WTC11 (cell line): ENCODE measurements around the gene RBM4. TPM values are rescaled to one million over a fixed set of nuclear protein-coding genes. Genes with fewer than 3 reads are reported as not detected.

Source experiments
- ARID4B ChIP-seq: sonication (generic); formaldehyde crosslinking; IDR thresholded peaks from 2 replicates; pipeline ENCODE4 v1.8.0; 2023; ENCODE audit warnings: missing genetic modification reagents, mild to moderate bottlenecking, borderline replicate concordance
- ATF1 ChIP-seq: sonication (generic); formaldehyde crosslinking; IDR thresholded peaks from 2 replicates; pipeline ENCODE4 v1.8.1; 2023; ENCODE audit warnings: mild to moderate bottlenecking, moderate library complexity, missing genetic modification reagents
- CBFB ChIP-seq: sonication (generic); formaldehyde crosslinking; IDR thresholded peaks from 2 replicates; pipeline ENCODE4 v1.8.1; 2022; ENCODE audit warnings: mild to moderate bottlenecking, low read depth, missing genetic modification reagents
- CREB1 ChIP-seq: sonication (generic); formaldehyde crosslinking; IDR thresholded peaks from 2 replicates; pipeline ENCODE4 v1.8.0; 2023; ENCODE audit warnings: mild to moderate bottlenecking, missing genetic modification reagents
- FOXK1 ChIP-seq: sonication (generic); formaldehyde crosslinking; IDR thresholded peaks from 2 replicates; pipeline ENCODE4 v1.8.0; 2022; ENCODE audit warnings: mild to moderate bottlenecking, moderate library complexity, missing genetic modification reagents
- FOXP4 ChIP-seq: sonication (generic); formaldehyde crosslinking; IDR thresholded peaks from 2 replicates; pipeline ENCODE4 v1.8.0; 2022; ENCODE audit warnings: mild to moderate bottlenecking, missing genetic modification reagents
- IRF2 ChIP-seq: sonication (generic); formaldehyde crosslinking; IDR thresholded peaks from 2 replicates; pipeline ENCODE4 v1.8.0; 2022; ENCODE audit warnings: low read depth, missing genetic modification reagents, borderline replicate concordance
- JUN ChIP-seq: sonication (generic); formaldehyde crosslinking; IDR thresholded peaks from 2 replicates; pipeline ENCODE4 v1.8.0; 2023; ENCODE audit warnings: mild to moderate bottlenecking, missing genetic modification reagents
- MYBL2 ChIP-seq: sonication (generic); formaldehyde crosslinking; IDR thresholded peaks from 2 replicates; pipeline ENCODE4 v1.8.1; 2023; ENCODE audit warnings: mild to moderate bottlenecking, moderate library complexity, missing genetic modification reagents
- NR3C1 ChIP-seq: sonication (generic); formaldehyde crosslinking; conservative IDR thresholded peaks from 2 replicates; pipeline ENCODE4 v1.8.1; 2023; ENCODE audit warnings: low read depth, mild to moderate bottlenecking, missing genetic modification reagents
- OVOL2 ChIP-seq: fragments of 250-450 bp; sonication (Bioruptor Pico); IDR thresholded peaks from 2 replicates; pipeline ENCODE4 v1.9.0; 2021; ENCODE audit warnings: mild to moderate bottlenecking, borderline replicate concordance
- PRRX2 ChIP-seq: fragments of 250-450 bp; sonication (Bioruptor Pico); IDR thresholded peaks from 2 replicates; pipeline ENCODE4 v1.8.0; 2021; ENCODE audit warnings: mild to moderate bottlenecking
- SMAD3 ChIP-seq: sonication (generic); formaldehyde crosslinking; IDR thresholded peaks from 2 replicates; pipeline ENCODE4 v1.8.0; 2022; ENCODE audit warnings: missing genetic modification reagents, mild to moderate bottlenecking, borderline replicate concordance
- SMAD4 ChIP-seq: sonication (generic); formaldehyde crosslinking; IDR thresholded peaks from 2 replicates; pipeline ENCODE4 v1.8.0; 2022; ENCODE audit warnings: mild to moderate bottlenecking, missing genetic modification reagents
- TEAD1 ChIP-seq: sonication (generic); formaldehyde crosslinking; IDR thresholded peaks from 2 replicates; pipeline ENCODE4 v1.8.0; 2022; ENCODE audit warnings: mild to moderate bottlenecking, missing genetic modification reagents
- TEAD4 ChIP-seq: sonication (generic); formaldehyde crosslinking; IDR thresholded peaks from 2 replicates; pipeline ENCODE4 v1.8.0; 2022; ENCODE audit warnings: mild to moderate bottlenecking, missing genetic modification reagents
- TP53 ChIP-seq: sonication (generic); formaldehyde crosslinking; IDR thresholded peaks from 2 replicates; pipeline ENCODE4 v1.8.1; 2023; ENCODE audit warnings: mild to moderate bottlenecking, missing genetic modification reagents
- total RNA-seq: library from RNA; stranded (reverse); gene quantifications from 3 replicates; pipeline ENCODE4 v1.2.3, GENCODE V29; 2021
- TF ChIP-seq, protein P1 (sequence below): fragments of 250-450 bp; sonication (Bioruptor Pico); conservative IDR thresholded peaks from 2 replicates; pipeline ENCODE4 v1.9.0; 2021; ENCODE audit warnings: mild to moderate bottlenecking
- TF ChIP-seq, protein P2 (sequence below): sonication (generic); formaldehyde crosslinking; IDR thresholded peaks from 2 replicates; pipeline ENCODE4 v1.8.1; 2022; ENCODE audit warnings: missing genetic modification reagents, borderline replicate concordance
- TF ChIP-seq, protein P3 (sequence below): sonication (generic); formaldehyde crosslinking; IDR thresholded peaks from 2 replicates; pipeline ENCODE4 v1.8.1; 2022; ENCODE audit warnings: mild to moderate bottlenecking, moderate library complexity, missing genetic modification reagents
- TF ChIP-seq, protein P4 (sequence below): sonication (generic); formaldehyde crosslinking; IDR thresholded peaks from 2 replicates; pipeline ENCODE4 v1.8.1; 2022; ENCODE audit warnings: low read depth, mild to moderate bottlenecking, moderate library complexity, missing genetic modification reagents, borderline replicate concordance
- TF ChIP-seq, protein P5 (sequence below): sonication (generic); formaldehyde crosslinking; IDR thresholded peaks from 2 replicates; pipeline ENCODE4 v1.8.0; 2022; ENCODE audit warnings: missing genetic modification reagents

The RBM4 gene
- total RNA-seq, 1 experiment from 2014 or later = 144 TPM

DNA sequence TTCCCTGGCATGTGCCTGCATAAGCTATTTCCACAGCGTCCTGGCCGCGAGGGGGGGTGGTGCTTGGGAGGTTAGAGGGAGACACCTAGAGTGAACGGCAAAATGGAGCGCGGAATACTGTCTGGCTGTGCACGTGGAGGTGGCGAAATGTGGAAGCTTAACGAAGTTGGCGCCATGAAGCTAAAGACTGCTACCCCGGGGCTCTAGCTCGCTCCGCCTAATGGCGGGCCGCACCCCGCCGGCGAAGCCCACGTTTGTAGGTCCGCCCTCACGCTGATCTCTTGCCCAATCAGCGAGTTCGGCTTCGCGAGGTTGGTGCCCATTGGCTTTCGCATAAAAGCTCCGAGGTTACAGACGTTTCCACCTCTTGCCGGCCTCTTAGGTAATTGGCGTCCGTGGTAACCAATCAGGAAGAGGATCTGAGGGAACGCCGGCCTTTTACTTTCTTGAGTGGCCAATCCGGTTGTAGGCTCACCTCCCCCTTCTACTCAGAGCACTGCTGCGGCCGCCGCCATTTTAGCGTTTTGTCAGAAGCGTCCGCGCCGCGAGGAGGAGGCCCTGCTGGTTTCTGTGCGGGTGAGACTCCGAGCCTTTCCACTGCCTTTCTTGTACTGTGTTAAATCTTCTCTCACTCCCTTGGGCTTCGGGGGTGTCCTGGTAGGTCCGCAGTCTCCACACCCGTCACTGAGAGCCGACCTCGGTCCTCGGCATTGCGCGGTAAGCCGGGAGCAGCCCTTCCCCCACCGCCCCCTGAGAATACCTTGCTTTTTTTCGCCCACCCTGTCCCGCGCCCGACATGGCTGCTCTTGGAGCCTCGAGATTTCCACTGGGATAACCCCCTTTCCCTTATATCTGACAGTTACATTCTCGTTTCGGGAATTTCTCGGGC lies at the start of gene RBM4 (continued):
- TF ChIP-seq, protein P1, sequence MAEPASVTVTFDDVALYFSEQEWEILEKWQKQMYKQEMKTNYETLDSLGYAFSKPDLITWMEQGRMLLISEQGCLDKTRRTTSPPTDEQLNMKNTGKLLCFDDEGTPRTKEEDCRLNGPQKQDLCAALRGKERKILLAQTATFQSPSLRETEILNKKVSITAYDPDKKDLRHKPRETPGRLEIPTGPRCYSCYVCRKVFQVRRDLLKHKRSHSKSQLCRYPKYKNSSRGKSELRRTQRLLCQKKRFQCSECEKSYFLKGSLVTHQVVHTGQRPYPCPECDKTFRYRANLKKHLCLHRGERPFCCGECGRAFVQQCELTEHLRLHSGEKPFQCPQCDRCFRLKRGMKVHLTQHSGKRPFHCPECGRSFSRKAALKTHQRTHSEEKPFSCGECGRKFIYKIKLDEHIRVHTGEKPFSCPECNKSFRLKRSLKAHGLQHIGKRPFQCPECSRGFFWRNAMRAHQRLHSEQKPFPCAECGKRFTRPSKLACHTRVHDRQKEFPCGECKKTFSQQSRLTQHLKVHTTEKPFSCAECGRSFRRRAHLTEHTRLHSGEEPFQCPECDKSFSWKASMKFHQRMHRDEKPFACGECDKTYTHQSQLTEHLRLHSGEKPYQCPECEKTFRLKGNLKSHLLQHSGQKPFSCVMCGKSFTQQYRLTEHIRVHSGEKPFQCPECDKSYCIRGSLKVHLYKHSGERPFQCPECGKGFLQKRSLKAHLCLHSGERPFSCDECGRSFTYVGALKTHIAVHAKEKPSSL = no peak
- no peak; the same call in 1 of the 2 replicates for TF ChIP-seq PRRX2 (CRISPR knock-in tag)
- TF ChIP-seq TEAD4 (CRISPR knock-in tag) = no peak
- no peak for TF ChIP-seq TP53 (CRISPR knock-in tag)
- no peak for TF ChIP-seq OVOL2
- peak; percentile 53; the same call in 1 of the 2 replicates for TF ChIP-seq SMAD3 (CRISPR knock-in tag)
- peak; percentile 68; the same call in 1 of the 2 replicates for TF ChIP-seq FOXP4 (CRISPR knock-in tag)
- no peak for TF ChIP-seq NR3C1 (CRISPR knock-in tag)
- no peak for TF ChIP-seq ATF1 (CRISPR knock-in tag)
- TF ChIP-seq FOXK1 = peak; percentile 62
- TF ChIP-seq IRF2 (CRISPR knock-in tag) = no peak
- no peak; the same call in none of the 2 replicates for TF ChIP-seq TEAD1 (CRISPR knock-in tag)
- TF ChIP-seq CREB1 (CRISPR knock-in tag) = no peak
- TF ChIP-seq, protein P2, sequence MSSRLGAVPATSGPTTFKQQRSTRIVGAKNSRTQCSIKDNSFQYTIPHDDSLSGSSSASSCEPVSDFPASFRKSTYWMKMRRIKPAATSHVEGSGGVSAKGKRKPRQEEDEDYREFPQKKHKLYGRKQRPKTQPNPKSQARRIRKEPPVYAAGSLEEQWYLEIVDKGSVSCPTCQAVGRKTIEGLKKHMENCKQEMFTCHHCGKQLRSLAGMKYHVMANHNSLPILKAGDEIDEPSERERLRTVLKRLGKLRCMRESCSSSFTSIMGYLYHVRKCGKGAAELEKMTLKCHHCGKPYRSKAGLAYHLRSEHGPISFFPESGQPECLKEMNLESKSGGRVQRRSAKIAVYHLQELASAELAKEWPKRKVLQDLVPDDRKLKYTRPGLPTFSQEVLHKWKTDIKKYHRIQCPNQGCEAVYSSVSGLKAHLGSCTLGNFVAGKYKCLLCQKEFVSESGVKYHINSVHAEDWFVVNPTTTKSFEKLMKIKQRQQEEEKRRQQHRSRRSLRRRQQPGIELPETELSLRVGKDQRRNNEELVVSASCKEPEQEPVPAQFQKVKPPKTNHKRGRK (CRISPR knock-in tag) = no peak
- TF ChIP-seq, protein P3, sequence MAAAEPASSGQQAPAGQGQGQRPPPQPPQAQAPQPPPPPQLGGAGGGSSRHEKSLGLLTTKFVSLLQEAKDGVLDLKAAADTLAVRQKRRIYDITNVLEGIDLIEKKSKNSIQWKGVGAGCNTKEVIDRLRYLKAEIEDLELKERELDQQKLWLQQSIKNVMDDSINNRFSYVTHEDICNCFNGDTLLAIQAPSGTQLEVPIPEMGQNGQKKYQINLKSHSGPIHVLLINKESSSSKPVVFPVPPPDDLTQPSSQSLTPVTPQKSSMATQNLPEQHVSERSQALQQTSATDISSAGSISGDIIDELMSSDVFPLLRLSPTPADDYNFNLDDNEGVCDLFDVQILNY (CRISPR knock-in tag) = no peak
- peak; percentile 87 for TF ChIP-seq MYBL2
- TF ChIP-seq, protein P4, sequence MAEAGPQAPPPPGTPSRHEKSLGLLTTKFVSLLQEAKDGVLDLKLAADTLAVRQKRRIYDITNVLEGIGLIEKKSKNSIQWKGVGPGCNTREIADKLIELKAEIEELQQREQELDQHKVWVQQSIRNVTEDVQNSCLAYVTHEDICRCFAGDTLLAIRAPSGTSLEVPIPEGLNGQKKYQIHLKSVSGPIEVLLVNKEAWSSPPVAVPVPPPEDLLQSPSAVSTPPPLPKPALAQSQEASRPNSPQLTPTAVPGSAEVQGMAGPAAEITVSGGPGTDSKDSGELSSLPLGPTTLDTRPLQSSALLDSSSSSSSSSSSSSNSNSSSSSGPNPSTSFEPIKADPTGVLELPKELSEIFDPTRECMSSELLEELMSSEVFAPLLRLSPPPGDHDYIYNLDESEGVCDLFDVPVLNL (CRISPR knock-in tag) = peak; percentile 71; the same call in 1 of the 2 replicates
- TF ChIP-seq ARID4B (CRISPR knock-in tag) = peak; percentile 64; the same call in 1 of the 2 replicates
- no peak for TF ChIP-seq CBFB (CRISPR knock-in tag)
- TF ChIP-seq, protein P5, sequence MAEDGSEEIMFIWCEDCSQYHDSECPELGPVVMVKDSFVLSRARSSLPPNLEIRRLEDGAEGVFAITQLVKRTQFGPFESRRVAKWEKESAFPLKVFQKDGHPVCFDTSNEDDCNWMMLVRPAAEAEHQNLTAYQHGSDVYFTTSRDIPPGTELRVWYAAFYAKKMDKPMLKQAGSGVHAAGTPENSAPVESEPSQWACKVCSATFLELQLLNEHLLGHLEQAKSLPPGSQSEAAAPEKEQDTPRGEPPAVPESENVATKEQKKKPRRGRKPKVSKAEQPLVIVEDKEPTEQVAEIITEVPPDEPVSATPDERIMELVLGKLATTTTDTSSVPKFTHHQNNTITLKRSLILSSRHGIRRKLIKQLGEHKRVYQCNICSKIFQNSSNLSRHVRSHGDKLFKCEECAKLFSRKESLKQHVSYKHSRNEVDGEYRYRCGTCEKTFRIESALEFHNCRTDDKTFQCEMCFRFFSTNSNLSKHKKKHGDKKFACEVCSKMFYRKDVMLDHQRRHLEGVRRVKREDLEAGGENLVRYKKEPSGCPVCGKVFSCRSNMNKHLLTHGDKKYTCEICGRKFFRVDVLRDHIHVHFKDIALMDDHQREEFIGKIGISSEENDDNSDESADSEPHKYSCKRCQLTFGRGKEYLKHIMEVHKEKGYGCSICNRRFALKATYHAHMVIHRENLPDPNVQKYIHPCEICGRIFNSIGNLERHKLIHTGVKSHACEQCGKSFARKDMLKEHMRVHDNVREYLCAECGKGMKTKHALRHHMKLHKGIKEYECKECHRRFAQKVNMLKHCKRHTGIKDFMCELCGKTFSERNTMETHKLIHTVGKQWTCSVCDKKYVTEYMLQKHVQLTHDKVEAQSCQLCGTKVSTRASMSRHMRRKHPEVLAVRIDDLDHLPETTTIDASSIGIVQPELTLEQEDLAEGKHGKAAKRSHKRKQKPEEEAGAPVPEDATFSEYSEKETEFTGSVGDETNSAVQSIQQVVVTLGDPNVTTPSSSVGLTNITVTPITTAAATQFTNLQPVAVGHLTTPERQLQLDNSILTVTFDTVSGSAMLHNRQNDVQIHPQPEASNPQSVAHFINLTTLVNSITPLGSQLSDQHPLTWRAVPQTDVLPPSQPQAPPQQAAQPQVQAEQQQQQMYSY (CRISPR knock-in tag) = no peak
- TF ChIP-seq JUN = no peak; the same call in 1 of the 2 replicates
- no peak for TF ChIP-seq SMAD4 (CRISPR knock-in tag)
